ENCODE results near the gene NPLOC4.

The NPLOC4 gene

DNA sequence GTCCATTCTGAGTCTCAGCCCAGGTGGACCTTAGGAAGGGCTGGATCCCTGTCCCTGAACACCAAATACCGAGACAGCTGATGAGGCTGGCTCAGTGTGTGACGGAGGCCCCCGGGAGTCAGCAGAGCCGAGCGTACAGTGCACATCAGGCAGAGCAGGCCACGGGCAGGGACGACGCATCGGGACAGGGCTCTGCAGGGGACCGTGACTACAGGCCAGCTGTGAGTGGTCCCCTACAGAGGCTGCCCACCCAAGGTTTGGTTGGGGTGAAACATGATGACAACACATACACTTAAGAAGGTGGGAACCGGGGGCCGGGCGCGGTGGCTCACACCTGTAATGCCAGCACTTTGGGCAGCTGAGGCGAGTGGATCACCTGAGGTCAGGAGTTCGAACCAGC, 36.0 kb upstream of the NPLOC4 start:
- TF ChIP-seq, protein P1, sequence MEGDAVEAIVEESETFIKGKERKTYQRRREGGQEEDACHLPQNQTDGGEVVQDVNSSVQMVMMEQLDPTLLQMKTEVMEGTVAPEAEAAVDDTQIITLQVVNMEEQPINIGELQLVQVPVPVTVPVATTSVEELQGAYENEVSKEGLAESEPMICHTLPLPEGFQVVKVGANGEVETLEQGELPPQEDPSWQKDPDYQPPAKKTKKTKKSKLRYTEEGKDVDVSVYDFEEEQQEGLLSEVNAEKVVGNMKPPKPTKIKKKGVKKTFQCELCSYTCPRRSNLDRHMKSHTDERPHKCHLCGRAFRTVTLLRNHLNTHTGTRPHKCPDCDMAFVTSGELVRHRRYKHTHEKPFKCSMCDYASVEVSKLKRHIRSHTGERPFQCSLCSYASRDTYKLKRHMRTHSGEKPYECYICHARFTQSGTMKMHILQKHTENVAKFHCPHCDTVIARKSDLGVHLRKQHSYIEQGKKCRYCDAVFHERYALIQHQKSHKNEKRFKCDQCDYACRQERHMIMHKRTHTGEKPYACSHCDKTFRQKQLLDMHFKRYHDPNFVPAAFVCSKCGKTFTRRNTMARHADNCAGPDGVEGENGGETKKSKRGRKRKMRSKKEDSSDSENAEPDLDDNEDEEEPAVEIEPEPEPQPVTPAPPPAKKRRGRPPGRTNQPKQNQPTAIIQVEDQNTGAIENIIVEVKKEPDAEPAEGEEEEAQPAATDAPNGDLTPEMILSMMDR (IDR thresholded peaks at IDR 0.05; ENCODE audit: borderline replicate concordance, insufficient read depth, low read depth, low read length) = no peak
- H3K4me3 ChIP-seq (ENCODE audit: low read depth, low read length) = no peak overlapping the region

DNA sequence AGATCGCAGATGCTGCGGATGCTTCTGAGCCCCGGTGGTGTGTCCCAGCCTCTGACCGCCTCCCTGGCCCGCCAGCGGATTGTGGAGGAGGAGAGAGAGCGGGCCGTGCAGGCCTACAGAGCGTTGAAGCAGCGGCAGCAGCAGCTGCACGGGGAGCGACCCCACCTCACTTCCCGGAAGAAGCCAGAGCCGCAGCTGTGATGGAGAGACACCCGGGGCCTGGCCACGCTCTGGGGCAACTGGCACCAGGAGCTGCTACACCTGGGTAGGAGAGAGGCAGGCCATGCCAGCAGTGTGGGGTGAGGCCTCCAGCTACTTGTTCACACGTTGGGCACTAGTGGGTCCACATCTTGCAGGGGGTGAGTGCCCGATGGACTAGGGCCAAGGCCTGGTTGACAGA, 35.6 kb upstream of the NPLOC4 start:
- H3K4me3 ChIP-seq (ENCODE audit: low read depth, low read length) = no peak overlapping the region
- TF ChIP-seq, protein P1 (IDR thresholded peaks at IDR 0.05; ENCODE audit: borderline replicate concordance, insufficient read depth, low read depth, low read length) = no peak

DNA sequence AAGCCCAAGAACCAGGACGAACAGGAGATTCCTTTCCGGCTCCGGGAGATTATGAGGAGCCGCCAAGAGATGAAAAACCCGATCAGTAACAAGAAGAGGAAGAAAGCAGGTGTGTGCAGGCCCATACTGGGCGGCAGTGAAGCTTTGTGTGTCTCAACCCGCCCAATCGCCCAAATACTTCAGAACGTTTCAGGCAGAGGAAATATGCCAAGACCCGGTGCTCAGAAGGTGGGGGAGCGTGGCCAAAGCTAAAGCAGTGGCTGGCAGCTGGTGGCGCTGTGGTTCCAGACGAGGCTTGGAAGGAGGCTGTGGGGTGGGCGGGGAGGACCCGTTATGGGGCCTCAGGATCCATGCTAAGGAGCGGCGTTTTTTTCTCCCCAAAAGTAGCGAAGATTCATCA, 30.8 kb upstream of the NPLOC4 start:
- TF ChIP-seq, protein P1 (IDR thresholded peaks at IDR 0.05; ENCODE audit: borderline replicate concordance, insufficient read depth, low read depth, low read length) = no peak

DNA sequence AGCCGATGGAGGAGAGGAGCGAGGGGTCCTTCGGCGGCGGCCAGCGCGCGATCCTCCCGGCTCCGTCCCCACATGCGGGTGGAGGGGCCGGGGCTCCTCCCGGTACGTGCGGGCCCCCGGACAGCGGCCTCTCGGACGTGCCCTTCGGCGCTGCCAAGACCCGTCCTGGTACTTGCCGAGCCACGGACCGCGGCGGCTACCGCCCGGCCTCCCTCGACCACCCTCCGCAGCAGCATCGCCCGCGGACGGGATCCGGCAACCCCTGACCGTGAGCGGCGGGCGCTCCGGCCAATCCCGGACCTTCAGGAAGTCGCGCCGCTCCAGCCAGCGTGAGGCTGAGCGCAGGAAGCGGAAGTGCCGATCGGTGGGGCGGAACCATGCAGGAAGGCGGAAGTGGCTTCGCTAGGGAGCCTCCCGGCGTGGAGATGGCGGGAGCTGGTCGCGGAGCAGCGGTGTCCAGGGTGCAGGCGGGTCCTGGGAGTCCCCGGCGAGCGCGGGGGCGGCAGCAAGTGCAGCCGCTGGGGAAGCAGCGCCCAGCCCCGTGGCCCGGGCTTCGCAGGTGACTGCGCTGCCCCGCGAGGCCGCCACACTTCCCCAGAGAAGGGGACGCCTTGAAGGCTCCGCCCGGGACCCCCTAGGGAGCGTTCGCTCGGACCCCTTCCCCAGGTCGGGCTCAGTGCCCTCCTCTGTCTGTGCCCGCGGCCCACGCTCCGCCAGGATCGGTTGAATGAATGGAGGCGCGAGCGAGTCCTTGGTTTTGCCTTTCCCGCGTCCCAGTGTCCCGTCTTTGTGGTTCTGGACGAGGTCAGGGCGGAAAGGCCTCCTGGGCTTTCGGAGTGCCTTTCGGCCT, 29.7 kb upstream of the NPLOC4 start, which contains the start of the genes CCDC137 and OXLD1:
Gene CCDC137 (plus strand): TSS at position 396 of the 850 bp plus-strand sequence. CDS start 30 bp downstream, at position 426.
Gene OXLD1 (minus strand): TSS at position 264 of the 850 bp plus-strand sequence. CDS start 28 bp downstream, at position 236.
- peak within 1 kb of the TSS; percentile 100 for H3K4me3 ChIP-seq (ENCODE audit: low read depth, low read length)
- TF ChIP-seq, protein P1 (IDR thresholded peaks at IDR 0.05; ENCODE audit: borderline replicate concordance, insufficient read depth, low read depth, low read length) = no peak

More for the DNA sequence above, 30.8 kb upstream of the NPLOC4 start:
- peak overlapping the region; percentile 19 for H3K4me3 ChIP-seq (ENCODE audit: low read depth, low read length)

DNA sequence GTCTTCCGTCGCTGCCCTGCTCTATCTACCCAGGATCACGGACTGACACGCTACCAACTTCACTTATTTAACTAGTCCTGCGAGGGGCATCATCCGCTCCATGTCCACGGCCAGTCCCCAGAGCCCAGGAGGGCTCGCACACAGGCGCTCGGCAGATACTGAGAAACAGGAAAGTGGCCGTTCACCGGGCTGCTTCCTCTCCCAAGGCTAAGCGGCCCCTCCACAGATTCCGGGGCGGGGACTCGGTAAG, 29.1 kb upstream of the NPLOC4 start:
- peak overlapping the region; percentile 100 for H3K4me3 ChIP-seq (ENCODE audit: low read depth, low read length)
- TF ChIP-seq, protein P1 (IDR thresholded peaks at IDR 0.05; ENCODE audit: borderline replicate concordance, insufficient read depth, low read depth, low read length) = no peak

DNA sequence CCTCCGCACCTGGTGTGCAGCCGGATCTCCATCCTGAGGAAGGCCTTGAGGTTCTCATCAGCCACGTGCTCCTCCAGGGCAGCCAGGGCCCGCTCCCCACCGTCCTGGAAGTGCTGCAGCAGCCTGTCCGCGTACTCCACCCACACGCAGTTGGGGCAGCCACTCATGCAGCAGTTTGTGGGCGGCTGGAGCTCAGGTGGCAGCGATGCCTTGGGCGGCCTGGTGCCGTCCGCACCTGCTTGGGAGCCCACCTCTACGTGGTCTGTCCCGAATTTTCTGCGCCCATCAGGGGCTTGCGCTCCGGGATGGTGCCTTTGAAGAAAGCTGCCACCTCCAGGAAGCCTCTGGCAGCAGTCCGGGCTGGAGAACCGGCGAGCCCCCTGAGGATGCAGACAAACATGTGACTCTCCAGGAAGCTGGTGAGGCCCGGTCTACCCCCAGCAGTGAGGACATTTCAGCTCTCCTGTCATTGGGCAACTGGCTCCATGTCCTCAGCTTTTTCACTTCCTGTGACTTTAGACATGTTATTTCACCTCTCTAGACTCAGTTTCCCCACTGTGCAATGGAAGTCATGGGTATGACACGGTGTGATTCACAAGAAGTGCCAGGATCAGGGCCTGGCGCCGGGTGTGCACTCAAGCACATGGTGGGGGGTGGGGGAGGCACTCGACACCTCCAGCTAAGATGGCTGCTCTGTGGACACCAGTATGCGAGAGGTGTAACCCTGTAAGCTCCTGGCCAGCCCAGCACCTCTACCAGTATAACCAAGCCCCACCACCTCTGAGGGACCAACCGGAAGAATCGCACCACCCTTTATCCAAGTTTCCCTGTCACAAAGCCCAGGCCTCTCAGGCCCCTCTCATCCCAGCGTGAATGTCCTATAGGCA, 28.5 kb upstream of the NPLOC4 start:
- peak overlapping the region; percentile 100 for H3K4me3 ChIP-seq (ENCODE audit: low read depth, low read length)
- TF ChIP-seq, protein P1 (IDR thresholded peaks at IDR 0.05; ENCODE audit: borderline replicate concordance, insufficient read depth, low read depth, low read length) = no peak
